ENCODE measurements around the gene UNC13A. TPM values are rescaled to one million over a fixed set of nuclear protein-coding genes. Genes with fewer than 3 reads are reported as not detected.
A peak's percentile ranks its signal among the peaks of the same experiment; 100 is the strongest.

The UNC13A gene
- polyA plus RNA-seq, 1 donor from 2014 or later, result 7.8 TPM

DNA sequence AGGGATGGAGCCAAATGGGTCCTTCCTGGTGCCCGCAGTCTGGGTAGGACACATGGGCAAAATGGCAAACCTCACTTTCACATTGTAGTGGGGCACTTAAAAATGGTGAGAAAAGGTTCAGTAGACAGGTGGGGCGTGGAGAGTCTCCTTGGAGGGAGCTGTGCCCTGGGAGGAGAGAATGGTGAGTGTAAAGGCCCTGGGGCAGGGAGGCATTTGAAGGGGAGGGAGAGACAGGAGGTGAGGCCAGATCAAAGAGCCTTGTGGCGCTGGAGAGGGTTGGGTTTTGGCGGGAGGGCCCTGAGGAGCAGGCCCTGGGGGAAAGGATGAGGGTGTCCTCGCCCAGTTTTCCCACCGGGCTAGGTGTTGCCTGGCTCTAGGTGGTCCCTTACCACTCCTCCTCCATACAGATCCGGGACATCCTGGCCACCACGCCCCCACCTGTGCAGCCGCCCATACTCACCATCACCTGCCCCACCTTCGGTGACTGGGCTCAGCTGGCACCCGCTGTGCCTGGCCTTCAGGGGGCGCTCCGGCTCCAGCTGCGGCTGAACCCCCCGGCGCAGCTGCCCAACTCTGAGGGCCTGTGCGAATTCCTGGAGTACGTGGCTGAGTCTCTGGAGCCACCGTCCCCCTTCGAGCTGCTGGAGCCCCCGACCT, 37.4 kb upstream of the UNC13A start:
- H4K20me1 ChIP-seq (ENCODE audit: insufficient read depth), result peaks cover 4% of the 10 kb centered on the region
- H3K27ac ChIP-seq (ENCODE audit: low read length), result no peak overlapping the region
- no peak overlapping the region for H3K4me3 ChIP-seq (ENCODE audit: low read length)

DNA sequence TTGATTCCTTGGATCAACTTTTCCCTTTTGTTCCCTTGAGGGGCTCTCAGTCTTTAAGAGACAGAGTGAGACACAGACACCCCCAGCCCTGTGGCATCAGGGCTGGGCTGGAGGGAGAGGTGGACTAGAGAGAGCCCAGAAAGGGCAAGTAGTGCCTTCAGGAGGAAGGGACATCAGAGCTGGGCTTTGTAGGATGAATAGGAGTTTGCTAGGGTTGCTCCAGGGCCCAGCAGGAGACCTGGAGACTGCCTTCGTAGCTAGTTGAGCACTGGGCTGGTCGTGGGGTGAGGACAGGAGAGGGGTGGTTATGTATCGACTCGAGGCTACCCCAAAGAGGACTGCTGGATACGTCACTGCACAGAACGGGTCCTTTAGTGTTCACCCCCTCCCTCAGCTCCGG, 36.5 kb upstream of the UNC13A start:
- no peak overlapping the region for H2AFZ ChIP-seq (ENCODE audit: low read depth, low read length)
- no peaks in the 10 kb centered on the region for H3K36me3 ChIP-seq (ENCODE audit: insufficient read depth, low read length)
- no peak overlapping the region for H3K4me3 ChIP-seq (ENCODE audit: low read length)
- no peaks in the 10 kb centered on the region for H3K9me3 ChIP-seq (ENCODE audit: low read length)
- H3F3A ChIP-seq (ENCODE audit: insufficient read depth, low read length, poor library complexity, severe bottlenecking), result no peaks in the 10 kb centered on the region
- no peaks in the 10 kb centered on the region for H3K27me3 ChIP-seq (ENCODE audit: insufficient read depth, low read depth, low read length)
- no peak overlapping the region for H3K27ac ChIP-seq (ENCODE audit: low read length)
- no peak for TF ChIP-seq POLR2AphosphoS5 (IDR thresholded peaks at IDR 0.05)
- peaks cover 4% of the 10 kb centered on the region for H4K20me1 ChIP-seq (ENCODE audit: insufficient read depth)
- H3K9ac ChIP-seq (ENCODE audit: low read length), result no peak overlapping the region
- no peaks in the 10 kb centered on the region for H3K9me2 ChIP-seq (ENCODE audit: insufficient read depth, low read length)
- H3K4me2 ChIP-seq (ENCODE audit: low read length), result no peak overlapping the region
- H3K79me2 ChIP-seq (replicated peaks; ENCODE audit: insufficient read depth, low read length), result peaks cover 16% of the 10 kb centered on the region

More for the DNA sequence above, 37.4 kb upstream of the UNC13A start:
- no peaks in the 10 kb centered on the region for H3K27me3 ChIP-seq (ENCODE audit: insufficient read depth, low read depth, low read length)
- H2AFZ ChIP-seq (ENCODE audit: low read depth, low read length), result no peak overlapping the region
- no peak overlapping the region for H3K4me2 ChIP-seq (ENCODE audit: low read length)
- peaks cover 7% of the 10 kb centered on the region for H3K79me2 ChIP-seq (replicated peaks; ENCODE audit: insufficient read depth, low read length)
- peaks cover 3% of the 10 kb centered on the region for H3K36me3 ChIP-seq (ENCODE audit: insufficient read depth, low read length)
- H3K9ac ChIP-seq (ENCODE audit: low read length), result no peak overlapping the region
- no peaks in the 10 kb centered on the region for H3K9me3 ChIP-seq (ENCODE audit: low read length)
- TF ChIP-seq, protein P1, sequence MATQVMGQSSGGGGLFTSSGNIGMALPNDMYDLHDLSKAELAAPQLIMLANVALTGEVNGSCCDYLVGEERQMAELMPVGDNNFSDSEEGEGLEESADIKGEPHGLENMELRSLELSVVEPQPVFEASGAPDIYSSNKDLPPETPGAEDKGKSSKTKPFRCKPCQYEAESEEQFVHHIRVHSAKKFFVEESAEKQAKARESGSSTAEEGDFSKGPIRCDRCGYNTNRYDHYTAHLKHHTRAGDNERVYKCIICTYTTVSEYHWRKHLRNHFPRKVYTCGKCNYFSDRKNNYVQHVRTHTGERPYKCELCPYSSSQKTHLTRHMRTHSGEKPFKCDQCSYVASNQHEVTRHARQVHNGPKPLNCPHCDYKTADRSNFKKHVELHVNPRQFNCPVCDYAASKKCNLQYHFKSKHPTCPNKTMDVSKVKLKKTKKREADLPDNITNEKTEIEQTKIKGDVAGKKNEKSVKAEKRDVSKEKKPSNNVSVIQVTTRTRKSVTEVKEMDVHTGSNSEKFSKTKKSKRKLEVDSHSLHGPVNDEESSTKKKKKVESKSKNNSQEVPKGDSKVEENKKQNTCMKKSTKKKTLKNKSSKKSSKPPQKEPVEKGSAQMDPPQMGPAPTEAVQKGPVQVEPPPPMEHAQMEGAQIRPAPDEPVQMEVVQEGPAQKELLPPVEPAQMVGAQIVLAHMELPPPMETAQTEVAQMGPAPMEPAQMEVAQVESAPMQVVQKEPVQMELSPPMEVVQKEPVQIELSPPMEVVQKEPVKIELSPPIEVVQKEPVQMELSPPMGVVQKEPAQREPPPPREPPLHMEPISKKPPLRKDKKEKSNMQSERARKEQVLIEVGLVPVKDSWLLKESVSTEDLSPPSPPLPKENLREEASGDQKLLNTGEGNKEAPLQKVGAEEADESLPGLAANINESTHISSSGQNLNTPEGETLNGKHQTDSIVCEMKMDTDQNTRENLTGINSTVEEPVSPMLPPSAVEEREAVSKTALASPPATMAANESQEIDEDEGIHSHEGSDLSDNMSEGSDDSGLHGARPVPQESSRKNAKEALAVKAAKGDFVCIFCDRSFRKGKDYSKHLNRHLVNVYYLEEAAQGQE (IDR thresholded peaks at IDR 0.05; ENCODE audit: borderline replicate concordance), result no peak
- TF ChIP-seq EZH2 (IDR thresholded peaks at IDR 0.05; ENCODE audit: borderline replicate concordance, insufficient read depth, low read length, poor library complexity, severe bottlenecking), result no peak
- no peak for TF ChIP-seq TAF1 (IDR thresholded peaks at IDR 0.05; ENCODE audit: low read depth)
- no peak for TF ChIP-seq RAD21 (conservative IDR thresholded peaks at IDR 0.05)
- TF ChIP-seq, protein P2, sequence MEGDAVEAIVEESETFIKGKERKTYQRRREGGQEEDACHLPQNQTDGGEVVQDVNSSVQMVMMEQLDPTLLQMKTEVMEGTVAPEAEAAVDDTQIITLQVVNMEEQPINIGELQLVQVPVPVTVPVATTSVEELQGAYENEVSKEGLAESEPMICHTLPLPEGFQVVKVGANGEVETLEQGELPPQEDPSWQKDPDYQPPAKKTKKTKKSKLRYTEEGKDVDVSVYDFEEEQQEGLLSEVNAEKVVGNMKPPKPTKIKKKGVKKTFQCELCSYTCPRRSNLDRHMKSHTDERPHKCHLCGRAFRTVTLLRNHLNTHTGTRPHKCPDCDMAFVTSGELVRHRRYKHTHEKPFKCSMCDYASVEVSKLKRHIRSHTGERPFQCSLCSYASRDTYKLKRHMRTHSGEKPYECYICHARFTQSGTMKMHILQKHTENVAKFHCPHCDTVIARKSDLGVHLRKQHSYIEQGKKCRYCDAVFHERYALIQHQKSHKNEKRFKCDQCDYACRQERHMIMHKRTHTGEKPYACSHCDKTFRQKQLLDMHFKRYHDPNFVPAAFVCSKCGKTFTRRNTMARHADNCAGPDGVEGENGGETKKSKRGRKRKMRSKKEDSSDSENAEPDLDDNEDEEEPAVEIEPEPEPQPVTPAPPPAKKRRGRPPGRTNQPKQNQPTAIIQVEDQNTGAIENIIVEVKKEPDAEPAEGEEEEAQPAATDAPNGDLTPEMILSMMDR (IDR thresholded peaks at IDR 0.05; ENCODE audit: poor library complexity, severe bottlenecking), result peak; percentile 25
- TF ChIP-seq EP300 (conservative IDR thresholded peaks at IDR 0.05; ENCODE audit: poor library complexity, severe bottlenecking), result no peak
- no peak for TF ChIP-seq POLR2AphosphoS5 (IDR thresholded peaks at IDR 0.05)
- no peak for TF ChIP-seq SMC3 (conservative IDR thresholded peaks at IDR 0.05; ENCODE audit: poor library complexity)
- H3K9me2 ChIP-seq (ENCODE audit: insufficient read depth, low read length), result no peaks in the 10 kb centered on the region
- H3F3A ChIP-seq (ENCODE audit: insufficient read depth, low read length, poor library complexity, severe bottlenecking), result no peaks in the 10 kb centered on the region

Measured in neural cell (in vitro differentiated cells).